Placental epithelial cell (primary cell): ENCODE results near the gene TECRL. TPM values are rescaled to one million over a fixed set of nuclear protein-coding genes. Genes with fewer than 3 reads are reported as not detected.

Experiments
- small RNA-seq: library from RNA; depleted of rRNA; stranded (forward); fragments of <200 nt; gene quantifications from one replicate; pipeline ENCODE3, GENCODE V24; 2012
- total RNA-seq: library from RNA; depleted of rRNA; stranded (reverse); fragments of >200 nt; gene quantifications from 2 replicates; pipeline ENCODE4 v1.2.3, GENCODE V29; 2012

Gene TECRL
- not detected in 2 replicates for total RNA-seq

DNA sequence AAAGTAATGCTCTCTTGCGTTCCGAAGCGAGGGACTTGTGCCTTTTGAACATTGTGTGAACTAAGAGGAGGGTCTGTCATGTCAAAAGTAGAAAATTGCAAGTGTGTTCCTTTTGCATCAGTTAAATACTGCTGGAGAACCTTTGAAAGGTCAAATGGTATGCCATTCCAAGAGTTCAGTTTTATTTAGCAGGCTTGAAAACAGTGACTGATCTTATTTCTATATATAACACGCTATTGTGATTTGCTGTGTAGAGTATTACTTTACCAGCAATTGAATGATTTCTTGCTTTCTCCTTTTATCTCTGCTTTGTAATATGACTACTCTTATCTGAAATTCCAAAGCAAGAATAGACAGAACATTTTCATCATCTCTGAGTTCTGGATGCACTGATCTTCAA lies at the start of gene TECRL:
Gene TECRL (minus strand): TSS at position 151 of the 400 bp plus-strand sequence. CDS start 99 bp downstream, at position 52.

Small RNAs within 50 kb of the gene (small RNA-seq; reads per million reads assigned to genes)
- not detected for gene RNU6-191P
